Measurements from ENCODE around the gene HPN.

The HPN gene

GRCh38 chr19:35093941-35094647, 52.6 kb downstream of the HPN start:
- CTCF ChIA-PET, result interaction anchor here (1.0 to 1.6 kb wide), 3 partner anchors 20 to 49 kb away, joined by 3 to 7 read pairs (median 4); no protein-coding TSS in a partner anchor
- WGBS (ENCODE audit: insufficient coverage), result 97% methylated on average over 10 of the region's 11 CpGs
- peaks cover 0 to 9% (median 5%) of the 10 kb centered on the region in 4 experiments for H3K4me1 ChIP-seq (ENCODE audit: control extremely low read depth in 1 of 4, control insufficient read depth in 4 of 4, insufficient read depth in 4 of 4, low read length in 3 of 4)
- no peaks in the 10 kb centered on the region for H3K9me3 ChIP-seq (ENCODE audit: control extremely low read depth in 1 of 5, control insufficient read depth in 4 of 5, insufficient read depth in 2 of 5, low read depth in 1 of 5, low read length in 4 of 5)
- no peak overlapping the region for H3K4me3 ChIP-seq (ENCODE audit: control insufficient read depth in 1 of 7, extremely low read depth in 1 of 7, insufficient read depth in 4 of 7, low read depth in 2 of 7, low read length in 6 of 7)
- H3K36me3 ChIP-seq (ENCODE audit: control insufficient read depth in 4 of 4, insufficient read depth in 4 of 4, low read length in 3 of 4), result no peaks in the 10 kb centered on the region
- POLR2A ChIA-PET, result interaction anchor here (0.7 kb wide), 1 partner anchor 8 kb away, joined by 4 read pairs; no protein-coding TSS in a partner anchor
- H3K27me3 ChIP-seq (replicated peaks in 2 of 5; ENCODE audit: control insufficient read depth in 4 of 5, insufficient read depth in 5 of 5, low read length in 4 of 5), result peaks cover 0 to 2% (median 0%) of the 10 kb centered on the region in 5 experiments
- no peak for DNase-seq
- H3K27ac ChIP-seq (ENCODE audit: insufficient read depth in 1 of 2, low read depth in 1 of 2, low read length in 2 of 2, poor library complexity in 1 of 2, severe bottlenecking in 2 of 2), result no peak overlapping the region

GRCh38 chr19:35094656-35095055, 53.1 kb downstream of the HPN start:
- H3K36me3 ChIP-seq (ENCODE audit: control insufficient read depth in 4 of 4, insufficient read depth in 4 of 4, low read length in 3 of 4), result no peaks in the 10 kb centered on the region
- H3K4me1 ChIP-seq (ENCODE audit: control extremely low read depth in 1 of 4, control insufficient read depth in 4 of 4, insufficient read depth in 4 of 4, low read length in 3 of 4), result peaks cover 0 to 9% (median 5%) of the 10 kb centered on the region in 4 experiments
- POLR2A ChIA-PET, result no interaction called here
- H3K27me3 ChIP-seq (replicated peaks in 2 of 5; ENCODE audit: control insufficient read depth in 4 of 5, insufficient read depth in 5 of 5, low read length in 4 of 5), result peaks cover 0 to 2% (median 0%) of the 10 kb centered on the region in 5 experiments
- DNase-seq, result no peak
- 100% methylated on average over 4 of the region's 4 CpGs for WGBS (ENCODE audit: insufficient coverage)
- no peaks in the 10 kb centered on the region for H3K9me3 ChIP-seq (ENCODE audit: control extremely low read depth in 1 of 5, control insufficient read depth in 4 of 5, insufficient read depth in 2 of 5, low read depth in 1 of 5, low read length in 4 of 5)
- CTCF ChIA-PET, result no interaction called here
- H3K27ac ChIP-seq (ENCODE audit: insufficient read depth in 1 of 2, low read depth in 1 of 2, low read length in 2 of 2, poor library complexity in 1 of 2, severe bottlenecking in 2 of 2), result no peak overlapping the region
- no peak overlapping the region for H3K4me3 ChIP-seq (ENCODE audit: control insufficient read depth in 1 of 7, extremely low read depth in 1 of 7, insufficient read depth in 4 of 7, low read depth in 2 of 7, low read length in 6 of 7)

GRCh38 chr19:35095667-35096368, 54.3 kb downstream of the HPN start:
- Histone ChIP-seq H3K4me1 (ENCODE audit: control extremely low read depth in 1 of 4, control insufficient read depth in 4 of 4, insufficient read depth in 4 of 4, low read length in 3 of 4) (peaks cover 0 to 2% (median 2%) of the 10 kb centered on the region in 4 experiments), H3K4me3 (ENCODE audit: control insufficient read depth in 1 of 7, extremely low read depth in 1 of 7, insufficient read depth in 4 of 7, low read depth in 2 of 7, low read length in 6 of 7) (no peak overlapping the region), H3K27ac (ENCODE audit: insufficient read depth in 1 of 2, low read depth in 1 of 2, low read length in 2 of 2, poor library complexity in 1 of 2, severe bottlenecking in 2 of 2) (no peak overlapping the region), H3K36me3 (ENCODE audit: control insufficient read depth in 4 of 4, insufficient read depth in 4 of 4, low read length in 3 of 4) (no peaks in the 10 kb centered on the region), H3K9me3 (ENCODE audit: control extremely low read depth in 1 of 5, control insufficient read depth in 4 of 5, insufficient read depth in 2 of 5, low read depth in 1 of 5, low read length in 4 of 5) (no peaks in the 10 kb centered on the region), H3K27me3 (replicated peaks in 2 of 5; ENCODE audit: control insufficient read depth in 4 of 5, insufficient read depth in 5 of 5, low read length in 4 of 5) (peaks cover 0 to 1% (median 0%) of the 10 kb centered on the region in 5 experiments)
- WGBS (ENCODE audit: insufficient coverage), result 92% methylated on average over 6 of the region's 8 CpGs
- DNase-seq, result no peak
- POLR2A ChIA-PET, result no interaction called here
- CTCF ChIA-PET, result interaction anchor here (0.7 to 1.5 kb wide), 2 partner anchors 17 to 28 kb away, joined by 3 to 9 read pairs; no protein-coding TSS in a partner anchor

- H3K4me3 ChIP-seq (ENCODE audit: control insufficient read depth in 1 of 7, extremely low read depth in 1 of 7, insufficient read depth in 4 of 7, low read depth in 2 of 7, low read length in 6 of 7), result no peak overlapping the region
- no peaks in the 10 kb centered on the region for H3K27me3 ChIP-seq (replicated peaks in 2 of 5; ENCODE audit: control insufficient read depth in 4 of 5, insufficient read depth in 5 of 5, low read length in 4 of 5)
- H3K9me3 ChIP-seq (ENCODE audit: control extremely low read depth in 1 of 5, control insufficient read depth in 4 of 5, insufficient read depth in 2 of 5, low read depth in 1 of 5, low read length in 4 of 5), result no peaks in the 10 kb centered on the region
- H3K36me3 ChIP-seq (ENCODE audit: control insufficient read depth in 4 of 4, insufficient read depth in 4 of 4, low read length in 3 of 4), result no peaks in the 10 kb centered on the region
- no peaks in the 10 kb centered on the region for H3K4me1 ChIP-seq (ENCODE audit: control extremely low read depth in 1 of 4, control insufficient read depth in 4 of 4, insufficient read depth in 4 of 4, low read length in 3 of 4)
- no peak for DNase-seq
- POLR2A ChIA-PET, result no interaction called here
- no peak overlapping the region for H3K27ac ChIP-seq (ENCODE audit: insufficient read depth in 1 of 2, low read depth in 1 of 2, low read length in 2 of 2, poor library complexity in 1 of 2, severe bottlenecking in 2 of 2)
- CTCF ChIA-PET, result interaction anchor here (0.7 to 3.2 kb wide), 6 partner anchors 8 to 364 kb away, joined by 3 to 14 read pairs (median 3); no protein-coding TSS in a partner anchor
- WGBS (ENCODE audit: insufficient coverage), result 91% methylated on average over 25 of the region's 29 CpGs
Observed at GRCh38 chr19:35098413-35099049, 57.0 kb downstream of the HPN start.

- CTCF ChIA-PET, result interaction anchor here (1.3 to 3.2 kb wide), 5 partner anchors 9 to 37 kb away, joined by 3 to 14 read pairs (median 4); partner anchors contain the start of gene LGI4
- no peaks in the 10 kb centered on the region for H3K4me1 ChIP-seq (ENCODE audit: control extremely low read depth in 1 of 4, control insufficient read depth in 4 of 4, insufficient read depth in 4 of 4, low read length in 3 of 4)
- no peak for DNase-seq
- H3K9me3 ChIP-seq (ENCODE audit: control extremely low read depth in 1 of 5, control insufficient read depth in 4 of 5, insufficient read depth in 2 of 5, low read depth in 1 of 5, low read length in 4 of 5), result no peaks in the 10 kb centered on the region
- H3K36me3 ChIP-seq (ENCODE audit: control insufficient read depth in 4 of 4, insufficient read depth in 4 of 4, low read length in 3 of 4), result no peaks in the 10 kb centered on the region
- POLR2A ChIA-PET, result no interaction called here
- no peak overlapping the region for H3K4me3 ChIP-seq (ENCODE audit: control insufficient read depth in 1 of 7, extremely low read depth in 1 of 7, insufficient read depth in 4 of 7, low read depth in 2 of 7, low read length in 6 of 7)
- H3K27me3 ChIP-seq (replicated peaks in 2 of 5; ENCODE audit: control insufficient read depth in 4 of 5, insufficient read depth in 5 of 5, low read length in 4 of 5), result no peaks in the 10 kb centered on the region
- WGBS (ENCODE audit: insufficient coverage), result 94% methylated on average over 18 of the region's 21 CpGs
- H3K27ac ChIP-seq (ENCODE audit: insufficient read depth in 1 of 2, low read depth in 1 of 2, low read length in 2 of 2, poor library complexity in 1 of 2, severe bottlenecking in 2 of 2), result no peak overlapping the region
Observed at GRCh38 chr19:35099155-35099896, 57.8 kb downstream of the HPN start.

GRCh38 chr19:35099897-35100275, 58.4 kb downstream of the HPN start:
- H3K27ac ChIP-seq (ENCODE audit: insufficient read depth in 1 of 2, low read depth in 1 of 2, low read length in 2 of 2, poor library complexity in 1 of 2, severe bottlenecking in 2 of 2), result no peak overlapping the region
- CTCF ChIA-PET, result interaction anchor here (0.6 to 3.2 kb wide), 7 partner anchors 9 to 56 kb away, joined by 3 to 14 read pairs (median 4); partner anchors contain the start of gene LGI4
- POLR2A ChIA-PET, result no interaction called here
- H3K36me3 ChIP-seq (ENCODE audit: control insufficient read depth in 4 of 4, insufficient read depth in 4 of 4, low read length in 3 of 4), result no peaks in the 10 kb centered on the region
- no peaks in the 10 kb centered on the region for H3K9me3 ChIP-seq (ENCODE audit: control extremely low read depth in 1 of 5, control insufficient read depth in 4 of 5, insufficient read depth in 2 of 5, low read depth in 1 of 5, low read length in 4 of 5)
- H3K27me3 ChIP-seq (replicated peaks in 2 of 5; ENCODE audit: control insufficient read depth in 4 of 5, insufficient read depth in 5 of 5, low read length in 4 of 5), result no peaks in the 10 kb centered on the region
- 98% methylated on average over 12 of the region's 13 CpGs for WGBS (ENCODE audit: insufficient coverage)
- DNase-seq, result no peak
- H3K4me3 ChIP-seq (ENCODE audit: control insufficient read depth in 1 of 7, extremely low read depth in 1 of 7, insufficient read depth in 4 of 7, low read depth in 2 of 7, low read length in 6 of 7), result no peak overlapping the region
- H3K4me1 ChIP-seq (ENCODE audit: control extremely low read depth in 1 of 4, control insufficient read depth in 4 of 4, insufficient read depth in 4 of 4, low read length in 3 of 4), result no peaks in the 10 kb centered on the region
